BE2C (cell line): Measurements from ENCODE around the gene TMEM14A.
"Not testable (repeated sequence)": the region's sequence is repeated elsewhere in the genome, so short reads cannot be mapped to it uniquely, and the experiment has no call there.

Experiments used
- DNase-seq: peaks from one replicate; pipeline ENCODE4 v3.0.0-alpha.2; 2020
- H3K27me3 ChIP-seq: fragments of 250-450 bp; sonication (Bioruptor Pico); 2 replicates; pipeline ENCODE4 v1.5.1; 2020; ENCODE audit warnings: mild to moderate bottlenecking
- H3K36me3 ChIP-seq: fragments of 250-450 bp; sonication (Bioruptor Pico); 2 replicates; pipeline ENCODE4 v1.5.1; 2020; ENCODE audit warnings: mild to moderate bottlenecking
- H3K4me1 ChIP-seq: fragments of 250-450 bp; sonication (Bioruptor Pico); 2 replicates; pipeline ENCODE4 v1.5.1; 2020
- H3K4me3 ChIP-seq: 2 replicates; pipeline ENCODE4 v1.5.1; 2011; ENCODE audit warnings: low read depth, low read length
- H3K9me3 ChIP-seq: fragments of 250-450 bp; sonication (Bioruptor Pico); 2 replicates; pipeline ENCODE4 v1.5.1; 2020
- TF ChIP-seq, protein P1 (sequence below): IDR thresholded peaks from 2 replicates; pipeline ENCODE4 v1.5.1; 2012; ENCODE audit warnings: mild to moderate bottlenecking, low read depth, low read length

TMEM14A gene

DNA sequence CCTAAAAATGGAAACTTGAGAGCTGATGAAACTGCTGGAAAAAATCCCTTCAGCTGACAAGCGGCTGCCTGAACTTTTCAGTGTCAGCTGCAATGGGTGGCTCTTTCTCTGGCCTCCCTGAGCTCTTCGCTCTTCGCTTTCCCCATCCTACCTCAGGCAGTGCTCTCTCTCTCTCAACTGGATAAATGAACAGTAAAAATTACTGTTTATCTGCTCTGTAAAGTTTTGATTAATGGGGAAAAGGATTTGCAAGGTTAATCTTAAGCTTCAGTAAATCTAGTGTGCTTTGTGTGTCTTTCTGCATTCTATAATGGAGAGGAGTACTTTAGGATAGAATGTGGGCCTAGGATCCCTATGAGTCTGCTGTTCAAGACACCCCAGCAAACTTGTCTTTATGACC lies 35.1 kb downstream of the TMEM14A start:
- Histone ChIP-seq H3K4me3 (no peak overlapping the region), H3K9me3 (no peaks in the 10 kb centered on the region), H3K4me1 (no peaks in the 10 kb centered on the region), H3K36me3 (no peaks in the 10 kb centered on the region), H3K27me3 (no peaks in the 10 kb centered on the region)
- no peak for DNase-seq
- TF ChIP-seq, protein P1, sequence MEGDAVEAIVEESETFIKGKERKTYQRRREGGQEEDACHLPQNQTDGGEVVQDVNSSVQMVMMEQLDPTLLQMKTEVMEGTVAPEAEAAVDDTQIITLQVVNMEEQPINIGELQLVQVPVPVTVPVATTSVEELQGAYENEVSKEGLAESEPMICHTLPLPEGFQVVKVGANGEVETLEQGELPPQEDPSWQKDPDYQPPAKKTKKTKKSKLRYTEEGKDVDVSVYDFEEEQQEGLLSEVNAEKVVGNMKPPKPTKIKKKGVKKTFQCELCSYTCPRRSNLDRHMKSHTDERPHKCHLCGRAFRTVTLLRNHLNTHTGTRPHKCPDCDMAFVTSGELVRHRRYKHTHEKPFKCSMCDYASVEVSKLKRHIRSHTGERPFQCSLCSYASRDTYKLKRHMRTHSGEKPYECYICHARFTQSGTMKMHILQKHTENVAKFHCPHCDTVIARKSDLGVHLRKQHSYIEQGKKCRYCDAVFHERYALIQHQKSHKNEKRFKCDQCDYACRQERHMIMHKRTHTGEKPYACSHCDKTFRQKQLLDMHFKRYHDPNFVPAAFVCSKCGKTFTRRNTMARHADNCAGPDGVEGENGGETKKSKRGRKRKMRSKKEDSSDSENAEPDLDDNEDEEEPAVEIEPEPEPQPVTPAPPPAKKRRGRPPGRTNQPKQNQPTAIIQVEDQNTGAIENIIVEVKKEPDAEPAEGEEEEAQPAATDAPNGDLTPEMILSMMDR: no peak

DNA sequence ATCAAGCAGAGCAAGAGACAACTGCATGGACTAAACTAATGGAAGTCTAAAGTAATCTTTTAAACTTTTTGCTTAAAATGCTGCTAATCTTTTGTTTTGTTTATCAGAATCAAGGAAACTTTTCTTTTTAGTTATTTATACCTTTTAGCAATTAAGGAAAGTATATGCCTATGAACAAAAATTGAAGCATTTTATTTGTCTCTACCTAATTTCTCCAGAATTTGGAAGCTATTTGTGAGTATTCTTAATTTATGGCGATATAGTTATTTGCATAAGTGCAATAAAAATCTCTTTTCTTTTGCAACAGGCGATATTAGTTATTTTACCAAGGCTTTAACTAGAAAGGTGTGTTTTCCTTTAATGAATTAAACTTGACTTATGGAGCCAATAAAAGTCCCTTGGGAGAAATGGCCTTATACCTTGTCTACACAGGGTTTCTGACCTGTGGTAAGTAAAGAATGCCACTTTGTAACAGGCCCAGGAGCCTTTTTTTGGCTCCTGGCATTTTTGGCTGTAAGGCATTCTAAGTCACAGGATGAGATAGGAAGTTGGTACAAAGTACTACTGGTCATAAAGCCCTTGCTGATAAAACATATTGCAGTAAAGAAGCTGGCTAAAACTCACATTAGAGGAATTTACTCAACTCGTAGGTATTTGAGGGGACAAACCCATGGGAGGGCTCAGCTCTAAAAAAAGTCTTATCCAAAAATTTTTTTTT lies 37.2 kb downstream of the TMEM14A start:
- Histone ChIP-seq H3K4me1 (no peaks in the 10 kb centered on the region), H3K27me3 (no peaks in the 10 kb centered on the region), H3K4me3 (no peak overlapping the region), H3K9me3 (no peaks in the 10 kb centered on the region), H3K36me3 (no peaks in the 10 kb centered on the region)
- no peak for DNase-seq
- TF ChIP-seq, protein P1: no peak

DNA sequence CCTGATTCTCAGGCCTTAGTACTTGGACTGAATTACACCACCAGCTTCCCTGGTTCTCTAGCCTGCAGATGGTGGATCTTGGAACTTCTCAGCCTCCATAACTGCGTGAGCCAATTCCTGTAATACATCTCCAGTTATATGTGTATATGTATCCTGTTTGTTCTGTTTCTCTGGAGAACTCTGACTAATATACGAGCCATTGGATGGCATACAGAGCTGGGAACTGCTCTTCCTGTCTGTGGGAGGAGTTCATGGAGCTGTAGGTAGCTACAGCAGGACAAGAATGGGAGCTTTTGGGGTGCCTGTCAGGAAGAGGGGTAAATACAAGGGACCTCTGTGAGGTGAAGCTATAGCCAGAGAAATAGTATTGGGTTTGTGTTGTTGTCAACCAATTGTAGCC lies 41.2 kb downstream of the TMEM14A start:
- H3K27me3 ChIP-seq: no peaks in the 10 kb centered on the region
- no peaks in the 10 kb centered on the region for H3K4me1 ChIP-seq
- no peaks in the 10 kb centered on the region for H3K36me3 ChIP-seq
- DNase-seq: no peak
- no peaks in the 10 kb centered on the region for H3K9me3 ChIP-seq
- TF ChIP-seq, protein P1: no peak
- H3K4me3 ChIP-seq: no peak overlapping the region

DNA sequence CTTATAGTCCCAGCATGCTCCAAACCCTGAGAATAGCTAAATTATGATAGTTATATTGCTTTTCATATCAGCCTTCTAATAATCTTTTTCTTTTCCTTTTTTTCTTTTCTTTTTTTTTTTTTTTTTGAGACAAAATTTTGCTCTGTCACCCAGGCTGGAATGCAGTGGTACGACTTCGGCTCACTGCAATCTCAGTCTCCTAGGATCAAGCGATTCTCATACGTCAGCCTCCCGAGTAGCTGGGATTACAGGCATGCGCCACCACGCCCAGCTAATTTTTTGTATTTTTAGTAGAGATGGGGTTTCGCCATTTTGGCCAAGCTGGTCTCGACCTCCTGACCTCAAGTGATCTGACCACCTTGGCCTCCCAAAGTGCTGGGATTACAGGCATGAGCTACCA lies 43.8 kb downstream of the TMEM14A start:
- not testable (repeated sequence) for DNase-seq, H3K36me3 ChIP-seq, H3K4me1 ChIP-seq, H3K4me3 ChIP-seq, H3K27me3 ChIP-seq, H3K9me3 ChIP-seq

DNA sequence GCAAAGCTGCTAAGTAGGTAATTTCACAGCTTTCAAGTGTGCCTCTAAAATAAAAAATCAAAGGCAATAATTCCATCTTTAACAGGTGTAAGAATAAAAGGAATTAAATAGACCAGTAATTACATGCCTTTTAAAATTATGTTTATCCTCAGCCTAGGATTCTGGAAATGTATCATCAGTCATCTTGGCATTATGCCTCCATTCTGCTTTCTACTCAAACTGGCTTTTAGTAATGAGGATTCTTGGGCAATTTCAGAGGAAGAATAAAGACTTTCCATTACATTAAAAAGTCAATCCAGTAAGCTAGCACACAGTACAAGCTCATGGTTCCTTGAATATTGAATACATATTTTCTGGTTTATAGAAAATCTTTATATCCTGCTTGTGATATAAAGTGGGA lies 47.6 kb downstream of the TMEM14A start:
- DNase-seq: no peak
- H3K4me1 ChIP-seq: no peaks in the 10 kb centered on the region
- TF ChIP-seq, protein P1: no peak
- no peaks in the 10 kb centered on the region for H3K9me3 ChIP-seq
- no peaks in the 10 kb centered on the region for H3K27me3 ChIP-seq
- H3K36me3 ChIP-seq: no peaks in the 10 kb centered on the region
- H3K4me3 ChIP-seq: no peak overlapping the region

DNA sequence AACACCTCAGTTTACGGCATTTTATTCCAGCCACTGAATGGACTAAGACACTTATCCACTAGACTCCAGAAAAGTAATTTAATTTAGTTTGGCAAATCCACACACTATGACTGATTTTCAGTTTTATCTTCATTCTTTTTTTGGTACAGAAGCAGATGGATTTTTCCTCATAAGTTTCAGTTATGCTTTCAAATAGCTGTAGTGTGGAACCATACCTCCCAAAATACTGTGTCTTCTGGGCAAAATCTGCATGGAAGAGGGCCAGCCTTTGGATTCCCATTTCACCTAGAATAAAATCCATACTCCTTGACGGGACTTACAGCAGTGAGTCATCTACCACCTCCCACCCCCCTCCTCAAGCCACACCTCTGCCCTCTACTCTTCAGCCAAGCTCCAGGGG lies 49.4 kb downstream of the TMEM14A start:
- Histone ChIP-seq H3K9me3 (no peaks in the 10 kb centered on the region), H3K27me3 (no peaks in the 10 kb centered on the region), H3K36me3 (no peaks in the 10 kb centered on the region), H3K4me3 (no peak overlapping the region), H3K4me1 (no peaks in the 10 kb centered on the region)
- TF ChIP-seq, protein P1: no peak
- DNase-seq: no peak
